ENCODE results near the gene CDC27. TPM values are rescaled to one million over a fixed set of nuclear protein-coding genes. Genes with fewer than 3 reads are reported as not detected.
A peak's percentile ranks its signal among the peaks of the same experiment; 100 is the strongest.

CDC27 gene
- total and polyA plus RNA-seq, 2 of the 4 experiments (the other 2 are of a cell fraction), result 47.7 to 190 TPM

- H3K14ac ChIP-seq (replicated peaks; ENCODE audit: low read depth, low read length), result no peak overlapping the region
- peaks cover 30% of the 10 kb centered on the region for H4K20me1 ChIP-seq (ENCODE audit: insufficient read depth, low read length)
- no peak overlapping the region for H2AK5ac ChIP-seq (ENCODE audit: low read depth, low read length)
- H3K9me3 ChIP-seq (ENCODE audit: control insufficient read depth, insufficient read depth, low read length), result no peaks in the 10 kb centered on the region
- CTCF ChIA-PET, result no interaction called here
- H4K5ac ChIP-seq (ENCODE audit: low read depth, low read length), result no peak overlapping the region
- H3K9ac ChIP-seq (ENCODE audit: low read depth, low read length), result no peak overlapping the region
- dilution Hi-C loops (cut with HindIII; ENCODE audit: low sequenced_read_pairs, unreplicated experiment), result no loop called here
- no peak overlapping the region for H3K4me3 ChIP-seq (ENCODE audit: insufficient read depth, low read depth, low read length)
- no peaks in the 10 kb centered on the region for H3K27me3 ChIP-seq (ENCODE audit: control insufficient read depth, insufficient read depth, low read length)
- WGBS, 2 experiments (ENCODE audit: extremely low coverage in 2 of 2, insufficient read length in 1 of 2), result no CpG with 5 or more reads among the region's 4 CpGs
- no peak overlapping the region for H3K56ac ChIP-seq (ENCODE audit: extremely low read depth, insufficient read depth, low read length)
- POLR2A ChIA-PET (ENCODE audit: unreplicated experiment), result no interaction called here
- H3K79me1 ChIP-seq (ENCODE audit: low read depth in 1 of 2, low read length in 2 of 2), result peaks cover 0 to 14% of the 10 kb centered on the region in 2 experiments; a peak in 2 of 4 replicates
- H2AFZ ChIP-seq (replicated peaks; ENCODE audit: low read length, poor library complexity), result no peak overlapping the region
- no peak overlapping the region for H2BK15ac ChIP-seq (ENCODE audit: low read depth, low read length)
- no peak overlapping the region for H4K91ac ChIP-seq (ENCODE audit: insufficient read depth, low read depth, low read length)
- in situ Hi-C loops (cut with MboI; ENCODE audit: low sequenced_read_pairs), result no loop called here
- no peak overlapping the region for H3K23ac ChIP-seq (ENCODE audit: low read depth, low read length)
- no peak for TF ChIP-seq RFX5 (IDR thresholded peaks at IDR 0.05; ENCODE audit: low read depth, low read length)
- TF ChIP-seq BHLHE40 (IDR thresholded peaks at IDR 0.05; ENCODE audit: low read depth, low read length), result no peak
- no peak for TF ChIP-seq ELK1 (IDR thresholded peaks at IDR 0.05; ENCODE audit: borderline replicate concordance, low read depth, low read length)
- no peak for TF ChIP-seq RAD21 (IDR thresholded peaks at IDR 0.05; ENCODE audit: low read length)
- no peak for TF ChIP-seq MAZ (IDR thresholded peaks at IDR 0.05; ENCODE audit: borderline replicate concordance, low read depth, low read length)
- no peak for TF ChIP-seq CTCF (conservative IDR thresholded peaks at IDR 0.05; ENCODE audit: low read depth, low read length)
- no peak for TF ChIP-seq RCOR1 (IDR thresholded peaks at IDR 0.05; ENCODE audit: insufficient replicate concordance, low read length)
- no peak for TF ChIP-seq SMC3 (IDR thresholded peaks at IDR 0.05; ENCODE audit: low read depth, low read length)
- no peak overlapping the region for H2BK20ac ChIP-seq (ENCODE audit: low read depth, low read length)
- H3K4ac ChIP-seq (ENCODE audit: low read depth, low read length), result no peak overlapping the region
- intact Hi-C loops (cut with micrococcal nuclease), result no loop called here
- no peak for ATAC-seq (ENCODE audit: low read depth)
- H3K36me3 ChIP-seq (ENCODE audit: control insufficient read depth, insufficient read depth, low read length), result no peaks in the 10 kb centered on the region
- no peaks in the 10 kb centered on the region for H3K4me1 ChIP-seq (ENCODE audit: control insufficient read depth, insufficient read depth, low read length)
- H3K18ac ChIP-seq (ENCODE audit: low read depth, low read length), result no peak overlapping the region
- H3K9me1 ChIP-seq (ENCODE audit: insufficient read depth, low read length), result no peaks in the 10 kb centered on the region
- no peak for DNase-seq
- H4K8ac ChIP-seq (ENCODE audit: low read depth in 2 of 2, low read length in 2 of 2), result 0 out of 4 replicates have a peak overlapping the region, but pooled peaks have one; percentile 15 to 26
- H3K4me2 ChIP-seq (ENCODE audit: low read depth, low read length), result no peak overlapping the region
- H2BK120ac ChIP-seq (ENCODE audit: low read depth, low read length), result no peak overlapping the region
- H3K27ac ChIP-seq (ENCODE audit: insufficient read depth, low read length), result no peak overlapping the region
- H2AK9ac ChIP-seq (replicated peaks; ENCODE audit: low read depth, low read length, poor library complexity), result no peak overlapping the region
- no peak overlapping the region for H2BK5ac ChIP-seq (ENCODE audit: low read depth, low read length, poor library complexity, severe bottlenecking)
- BruUV-seq (replicated peaks), result no TSS peak
These were observed 1.1 kb upstream of the CDC27 start for GRCh38 chr17:47190243-47190642.
